ENCODE results near the gene SIL1.
A peak's percentile ranks its signal among the peaks of the same experiment; 100 is the strongest.

SIL1 gene

GRCh38 chr5:138951091-138951985 is 246.8 kb downstream of the SIL1 start:
- no peak for DNase-seq
- Histone ChIP-seq H3K4ac (ENCODE audit: low read depth, low read length) (no peak overlapping the region), H3K27me3 (ENCODE audit: insufficient read depth, low read length, poor library complexity) (no peaks in the 10 kb centered on the region), H3K4me1 (ENCODE audit: control insufficient read depth, low read depth, low read length) (peaks cover 2% of the 10 kb centered on the region), H2BK15ac (replicated peaks; ENCODE audit: low read depth) (no peak overlapping the region), H3K23ac (ENCODE audit: low read length) (no peak overlapping the region), H3K56ac (ENCODE audit: low read length) (no peak overlapping the region), H3K9ac (ENCODE audit: low read length) (no peak overlapping the region), H3K4me3 (ENCODE audit: low read length) (no peak overlapping the region), H3K36me3 (ENCODE audit: control insufficient read depth, insufficient read depth, low read length) (no peaks in the 10 kb centered on the region), H3K18ac (ENCODE audit: low read length) (no peak overlapping the region), H2BK5ac (ENCODE audit: low read length) (no peak overlapping the region), H4K8ac (ENCODE audit: low read depth, low read length) (no peak overlapping the region), H3K79me2 (ENCODE audit: control insufficient read depth, insufficient read depth, low read length) (no peaks in the 10 kb centered on the region), H2BK120ac (ENCODE audit: low read depth, low read length) (no peak overlapping the region), H2AK5ac (ENCODE audit: low read length) (no peak overlapping the region), H3K27ac (ENCODE audit: low read depth, low read length) (no peak overlapping the region), H3K79me1 (ENCODE audit: low read length) (no peaks in the 10 kb centered on the region), H4K5ac (ENCODE audit: low read length) (no peak overlapping the region), H3K4me2 (ENCODE audit: low read length) (no peak overlapping the region)
- no CpG with 5 or more reads among the region's 18 CpGs for WGBS (ENCODE audit: extremely low coverage, insufficient coverage, low lambda C conversion rate)

DNA sequence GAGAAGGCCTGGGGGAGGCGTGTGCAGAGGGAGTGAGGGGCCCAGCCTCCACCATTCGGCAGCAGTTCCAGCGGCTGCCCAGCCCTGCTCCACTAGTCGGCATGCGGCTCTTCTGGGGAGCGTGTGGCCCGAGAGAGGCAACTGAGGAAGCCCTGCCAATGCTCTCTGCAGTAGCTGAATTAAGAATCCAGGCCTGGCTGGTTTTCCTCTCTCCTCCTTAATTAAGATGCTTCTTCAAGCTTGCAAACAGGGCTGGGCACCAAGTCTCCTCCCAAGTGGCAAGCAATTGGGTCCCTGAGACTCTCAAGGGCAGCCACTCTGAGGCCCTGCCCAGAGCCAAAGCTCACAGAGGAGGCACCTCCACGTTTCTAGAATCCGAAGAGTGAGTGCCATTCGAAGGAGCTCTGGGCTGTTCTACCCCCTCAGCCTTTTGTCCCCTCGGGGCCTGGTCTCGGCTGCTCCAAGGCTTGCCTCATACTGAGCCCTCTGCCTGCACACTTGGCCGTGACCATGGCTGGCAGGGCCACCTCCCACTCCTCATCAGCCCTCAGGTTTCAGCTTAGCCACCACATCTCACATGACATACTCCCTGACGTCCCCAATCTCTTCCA is 247.6 kb downstream of the SIL1 start:
- Histone ChIP-seq H3K18ac (ENCODE audit: low read length) (no peak overlapping the region), H2AK5ac (ENCODE audit: low read length) (no peak overlapping the region), H4K5ac (ENCODE audit: low read length) (no peak overlapping the region), H3K4me1 (ENCODE audit: control insufficient read depth, low read depth, low read length) (peaks cover 2% of the 10 kb centered on the region), H3K4me3 (ENCODE audit: low read length) (no peak overlapping the region), H2BK15ac (replicated peaks; ENCODE audit: low read depth) (no peak overlapping the region), H3K27me3 (ENCODE audit: insufficient read depth, low read length, poor library complexity) (no peaks in the 10 kb centered on the region), H3K23ac (ENCODE audit: low read length) (no peak overlapping the region), H3K4me2 (ENCODE audit: low read length) (no peak overlapping the region), H2BK120ac (ENCODE audit: low read depth, low read length) (no peak overlapping the region), H3K56ac (ENCODE audit: low read length) (no peak overlapping the region), H3K79me1 (ENCODE audit: low read length) (no peaks in the 10 kb centered on the region), H3K36me3 (ENCODE audit: control insufficient read depth, insufficient read depth, low read length) (no peaks in the 10 kb centered on the region), H3K9ac (ENCODE audit: low read length) (no peak overlapping the region), H2BK5ac (ENCODE audit: low read length) (no peak overlapping the region), H3K4ac (ENCODE audit: low read depth, low read length) (no peak overlapping the region), H3K79me2 (ENCODE audit: control insufficient read depth, insufficient read depth, low read length) (no peaks in the 10 kb centered on the region), H3K27ac (ENCODE audit: low read depth, low read length) (no peak overlapping the region), H4K8ac (ENCODE audit: low read depth, low read length) (no peak overlapping the region)
- WGBS (ENCODE audit: extremely low coverage, insufficient coverage, low lambda C conversion rate): no CpG with 5 or more reads among the region's 14 CpGs
- DNase-seq: no peak

DNA sequence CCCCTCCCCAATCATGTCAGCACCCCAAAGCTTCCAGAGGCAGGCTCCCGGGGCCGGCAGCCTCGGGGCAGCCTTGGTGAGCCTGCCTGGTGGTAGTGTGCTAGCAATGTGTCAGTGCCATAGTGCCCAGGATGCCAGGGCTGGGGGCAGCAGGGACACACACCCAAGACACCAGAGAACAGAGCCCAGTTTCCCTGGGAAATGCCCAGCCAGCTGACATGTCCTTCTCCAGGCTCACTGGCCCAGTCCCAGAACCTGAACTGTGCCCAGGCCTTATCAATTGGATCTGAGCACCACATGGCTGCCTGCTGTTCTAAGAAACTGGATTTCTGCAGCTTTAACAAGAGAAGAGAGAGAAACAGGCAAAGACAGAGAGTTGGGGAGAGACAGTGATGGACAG is 248.2 kb downstream of the SIL1 start:
- H3K18ac ChIP-seq (ENCODE audit: low read length): no peak overlapping the region
- no peak overlapping the region for H2BK15ac ChIP-seq (replicated peaks; ENCODE audit: low read depth)
- no peak overlapping the region for H4K8ac ChIP-seq (ENCODE audit: low read depth, low read length)
- no peak overlapping the region for H3K4ac ChIP-seq (ENCODE audit: low read depth, low read length)
- peaks cover 2% of the 10 kb centered on the region for H3K4me1 ChIP-seq (ENCODE audit: control insufficient read depth, low read depth, low read length)
- no peak overlapping the region for H4K5ac ChIP-seq (ENCODE audit: low read length)
- H3K36me3 ChIP-seq (ENCODE audit: control insufficient read depth, insufficient read depth, low read length): no peaks in the 10 kb centered on the region
- H3K4me2 ChIP-seq (ENCODE audit: low read length): no peak overlapping the region
- no peaks in the 10 kb centered on the region for H3K79me2 ChIP-seq (ENCODE audit: control insufficient read depth, insufficient read depth, low read length)
- no peak overlapping the region for H3K4me3 ChIP-seq (ENCODE audit: low read length)
- H2AK5ac ChIP-seq (ENCODE audit: low read length): no peak overlapping the region
- H3K56ac ChIP-seq (ENCODE audit: low read length): no peak overlapping the region
- DNase-seq: no peak
- H3K27ac ChIP-seq (ENCODE audit: low read depth, low read length): no peak overlapping the region
- no peak overlapping the region for H3K23ac ChIP-seq (ENCODE audit: low read length)
- no peaks in the 10 kb centered on the region for H3K27me3 ChIP-seq (ENCODE audit: insufficient read depth, low read length, poor library complexity)
- H2BK5ac ChIP-seq (ENCODE audit: low read length): no peak overlapping the region
- no peak overlapping the region for H3K9ac ChIP-seq (ENCODE audit: low read length)
- WGBS (ENCODE audit: extremely low coverage, insufficient coverage, low lambda C conversion rate): no CpG with 5 or more reads among the region's 3 CpGs
- H3K79me1 ChIP-seq (ENCODE audit: low read length): no peaks in the 10 kb centered on the region
- no peak overlapping the region for H2BK120ac ChIP-seq (ENCODE audit: low read depth, low read length)

GRCh38 chr5:138949223-138949574 is 249.0 kb downstream of the SIL1 start:
- no peaks in the 10 kb centered on the region for H3K79me2 ChIP-seq (ENCODE audit: control insufficient read depth, insufficient read depth, low read length)
- no peak overlapping the region for H3K23ac ChIP-seq (ENCODE audit: low read length)
- no peaks in the 10 kb centered on the region for H3K4me1 ChIP-seq (ENCODE audit: control insufficient read depth, low read depth, low read length)
- no peak overlapping the region for H4K8ac ChIP-seq (ENCODE audit: low read depth, low read length)
- no peaks in the 10 kb centered on the region for H3K79me1 ChIP-seq (ENCODE audit: low read length)
- H2BK120ac ChIP-seq (ENCODE audit: low read depth, low read length): no peak overlapping the region
- no peak overlapping the region for H3K9ac ChIP-seq (ENCODE audit: low read length)
- H2BK15ac ChIP-seq (replicated peaks; ENCODE audit: low read depth): no peak overlapping the region
- no peaks in the 10 kb centered on the region for H3K36me3 ChIP-seq (ENCODE audit: control insufficient read depth, insufficient read depth, low read length)
- DNase-seq: no peak
- H3K56ac ChIP-seq (ENCODE audit: low read length): no peak overlapping the region
- no peak overlapping the region for H3K4ac ChIP-seq (ENCODE audit: low read depth, low read length)
- H3K27ac ChIP-seq (ENCODE audit: low read depth, low read length): no peak overlapping the region
- H2AK5ac ChIP-seq (ENCODE audit: low read length): no peak overlapping the region
- H3K18ac ChIP-seq (ENCODE audit: low read length): no peak overlapping the region
- WGBS (ENCODE audit: extremely low coverage, insufficient coverage, low lambda C conversion rate): no CpG with 5 or more reads among the region's 4 CpGs
- H4K5ac ChIP-seq (ENCODE audit: low read length): no peak overlapping the region
- no peak overlapping the region for H2BK5ac ChIP-seq (ENCODE audit: low read length)
- H3K27me3 ChIP-seq (ENCODE audit: insufficient read depth, low read length, poor library complexity): no peaks in the 10 kb centered on the region
- no peak overlapping the region for H3K4me2 ChIP-seq (ENCODE audit: low read length)
- H3K4me3 ChIP-seq (ENCODE audit: low read length): no peak overlapping the region

GRCh38 chr5:138948471-138949222 is 249.5 kb downstream of the SIL1 start:
- H3K4me2 ChIP-seq (ENCODE audit: low read length): no peak overlapping the region
- H3K23ac ChIP-seq (ENCODE audit: low read length): peak overlapping the region; percentile 24
- H2BK15ac ChIP-seq (replicated peaks; ENCODE audit: low read depth): no peak overlapping the region
- H2BK5ac ChIP-seq (ENCODE audit: low read length): no peak overlapping the region
- no peak overlapping the region for H2AK5ac ChIP-seq (ENCODE audit: low read length)
- H3K4ac ChIP-seq (ENCODE audit: low read depth, low read length): no peak overlapping the region
- no peak overlapping the region for H3K9ac ChIP-seq (ENCODE audit: low read length)
- H4K5ac ChIP-seq (ENCODE audit: low read length): no peak overlapping the region
- H3K36me3 ChIP-seq (ENCODE audit: control insufficient read depth, insufficient read depth, low read length): no peaks in the 10 kb centered on the region
- H4K8ac ChIP-seq (ENCODE audit: low read depth, low read length): no peak overlapping the region
- no peak overlapping the region for H3K27ac ChIP-seq (ENCODE audit: low read depth, low read length)
- no peak overlapping the region for H3K56ac ChIP-seq (ENCODE audit: low read length)
- H2BK120ac ChIP-seq (ENCODE audit: low read depth, low read length): no peak overlapping the region
- no peak overlapping the region for H3K4me3 ChIP-seq (ENCODE audit: low read length)
- H3K79me2 ChIP-seq (ENCODE audit: control insufficient read depth, insufficient read depth, low read length): no peaks in the 10 kb centered on the region
- no peaks in the 10 kb centered on the region for H3K4me1 ChIP-seq (ENCODE audit: control insufficient read depth, low read depth, low read length)
- H3K79me1 ChIP-seq (ENCODE audit: low read length): no peaks in the 10 kb centered on the region
- no peak overlapping the region for H3K18ac ChIP-seq (ENCODE audit: low read length)
- H3K27me3 ChIP-seq (ENCODE audit: insufficient read depth, low read length, poor library complexity): no peaks in the 10 kb centered on the region
- DNase-seq: no peak
- no CpG with 5 or more reads among the region's 23 CpGs for WGBS (ENCODE audit: extremely low coverage, insufficient coverage, low lambda C conversion rate)

All from mesendoderm (in vitro differentiated cells).